Erythroblast (primary cell): ENCODE data around the gene CLCNKA.

Experiments
- GATA1 ChIP-seq: IDR thresholded peaks from 2 replicates; pipeline ENCODE4 v1.6.1; 2011; ENCODE audit warnings: low read depth, mild to moderate bottlenecking, control low read depth, low read length, moderate library complexity
- POLR2A ChIP-seq: IDR thresholded peaks from 2 replicates; pipeline ENCODE4 v1.6.1; 2011; ENCODE audit warnings: mild to moderate bottlenecking, low read length

DNA sequence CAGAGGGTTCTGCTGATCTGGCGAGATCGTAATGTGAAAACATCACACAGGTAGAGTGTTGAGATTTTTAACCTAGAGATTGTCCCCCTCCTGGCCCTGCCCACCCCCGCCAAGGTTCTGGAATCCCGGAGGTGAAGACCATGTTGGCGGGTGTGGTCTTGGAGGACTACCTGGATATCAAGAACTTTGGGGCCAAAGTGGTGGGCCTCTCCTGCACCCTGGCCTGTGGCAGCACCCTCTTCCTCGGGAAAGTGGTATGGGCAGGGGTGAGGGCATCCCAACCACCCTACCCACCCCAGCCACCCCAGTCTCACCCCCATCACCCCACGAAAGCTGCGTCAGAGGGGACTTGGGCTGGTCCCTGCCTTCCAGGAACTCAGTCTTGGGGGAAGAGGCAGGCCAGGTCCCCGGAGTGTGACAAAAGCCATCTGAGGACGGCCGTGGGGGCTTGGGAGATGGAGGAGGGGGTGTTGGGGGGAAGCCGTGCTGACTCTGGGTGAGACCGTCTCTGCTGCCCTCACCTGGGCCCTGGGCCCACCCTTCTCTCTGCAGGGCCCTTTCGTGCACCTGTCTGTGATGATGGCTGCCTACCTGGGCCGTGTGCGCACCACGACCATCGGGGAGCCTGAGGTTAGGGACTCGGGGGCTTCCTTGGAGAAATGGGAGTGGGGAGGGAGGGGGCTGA is 26.1 kb downstream of the CLCNKA start:
- TF ChIP-seq POLR2A (no peak), GATA1 (no peak)
